Loucy (cell line): ENCODE data around the gene ANKRD13D.

Experiments used
- CTCF ChIP-seq: fragments of 200-600 bp; sonication (generic); conservative IDR thresholded peaks from 2 replicates; pipeline ENCODE4 v1.5.1; 2014; ENCODE audit warnings: mild to moderate bottlenecking, antibody characterized with exemption, low read length
- EZH2phosphoT487 ChIP-seq: fragments of 200-600 bp; IDR thresholded peaks from 2 replicates; pipeline ENCODE4 v1.6.1; 2018; ENCODE audit warnings: antibody characterized with exemption, mild to moderate bottlenecking, moderate library complexity, borderline replicate concordance

- TF ChIP-seq CTCF (no peak), EZH2phosphoT487 (no peak)
These were observed 4.0 kb downstream of the ANKRD13D start for GRCh38 chr11:67293090-67293489.
